SK-N-MC (cell line): ENCODE data around the gene DCST2.

Source experiments
- DNase-seq: peaks from one replicate; pipeline ENCODE4 v3.0.0-alpha.2; 2011; ENCODE audit warnings: low read depth, low spot score
- H3K27ac ChIP-seq: fragments of 200-600 bp; sonication (generic); 2 replicates; pipeline ENCODE4 v1.5.1; 2016; ENCODE audit warnings: mixed run types
- H3K36me3 ChIP-seq: fragments of 200-600 bp; sonication (generic); 2 replicates; pipeline ENCODE4 v1.6.1; 2017; ENCODE audit warnings: antibody characterized with exemption, low read length, mixed read lengths; ENCODE audit not compliant: insufficient read depth
- H3K4me3 ChIP-seq: fragments of 200-600 bp; sonication (generic); 2 replicates; pipeline ENCODE4 v1.5.1; 2016
- H3K9ac ChIP-seq: fragments of 200-600 bp; sonication (generic); 2 replicates; pipeline ENCODE4 v1.8.0; 2017; ENCODE audit warnings: mixed run types, mixed read lengths; ENCODE audit not compliant: insufficient read length
- H3K9me3 ChIP-seq: fragments of 200-600 bp; sonication (generic); 2 replicates; pipeline ENCODE4 v1.6.1; 2017; ENCODE audit warnings: low read depth, mild to moderate bottlenecking, antibody characterized with exemption, low read length, moderate library complexity, mixed read lengths
- EZH2 ChIP-seq: fragments of 200-600 bp; sonication (generic); IDR thresholded peaks from one replicate; pipeline ENCODE4 v1.6.1; 2017; ENCODE audit warnings: antibody characterized with exemption
- FOXP2 ChIP-seq: optimal IDR thresholded peaks from 2 replicates; pipeline ENCODE3; 2011; ENCODE audit warnings: mild to moderate bottlenecking, moderate library complexity; ENCODE audit not compliant: insufficient read depth; ENCODE audit errors: extremely low read length, control extremely low read depth
- POLR2AphosphoS5 ChIP-seq: IDR thresholded peaks from 2 replicates; pipeline ENCODE4 v1.6.1; 2012; ENCODE audit warnings: mild to moderate bottlenecking, low read depth, low read length, borderline replicate concordance

Gene DCST2

DNA sequence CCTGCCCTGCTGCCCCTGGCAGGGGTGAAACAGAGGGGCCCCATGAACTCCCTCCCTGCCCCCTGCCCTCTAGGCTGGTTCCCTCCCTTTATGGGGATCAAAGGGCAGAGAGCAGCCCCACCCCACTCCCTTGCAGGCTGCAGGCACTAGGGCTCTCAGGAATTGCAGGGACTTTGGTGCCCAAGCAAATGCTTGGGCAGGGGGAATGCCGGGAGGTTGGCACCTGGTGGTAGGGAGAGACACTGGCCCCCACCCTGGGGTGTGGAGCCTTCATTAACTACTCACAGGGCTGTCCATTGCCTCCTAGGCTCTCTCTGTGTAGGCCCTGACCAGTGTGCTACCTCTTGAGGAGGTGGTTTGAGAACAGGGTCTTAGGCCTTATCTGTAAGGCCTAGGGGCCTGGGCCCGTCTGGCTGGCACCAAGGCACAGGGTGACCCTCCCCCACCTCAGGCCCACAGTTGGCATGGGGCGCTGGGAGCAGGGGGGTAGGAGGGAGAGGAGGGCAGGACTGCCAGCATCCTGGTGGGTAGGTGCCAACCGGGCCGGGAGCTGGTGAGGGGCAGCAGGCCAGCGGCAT, 26.2 kb downstream of the DCST2 start:
- Histone ChIP-seq H3K36me3 (no peaks in the 10 kb centered on the region), H3K27ac (no peak overlapping the region), H3K9ac (no peak overlapping the region), H3K4me3 (no peak overlapping the region), H3K9me3 (no peaks in the 10 kb centered on the region)
- no peak for DNase-seq
- no peak for TF ChIP-seq POLR2AphosphoS5
- TF ChIP-seq FOXP2: no peak
- no peak for TF ChIP-seq EZH2

DNA sequence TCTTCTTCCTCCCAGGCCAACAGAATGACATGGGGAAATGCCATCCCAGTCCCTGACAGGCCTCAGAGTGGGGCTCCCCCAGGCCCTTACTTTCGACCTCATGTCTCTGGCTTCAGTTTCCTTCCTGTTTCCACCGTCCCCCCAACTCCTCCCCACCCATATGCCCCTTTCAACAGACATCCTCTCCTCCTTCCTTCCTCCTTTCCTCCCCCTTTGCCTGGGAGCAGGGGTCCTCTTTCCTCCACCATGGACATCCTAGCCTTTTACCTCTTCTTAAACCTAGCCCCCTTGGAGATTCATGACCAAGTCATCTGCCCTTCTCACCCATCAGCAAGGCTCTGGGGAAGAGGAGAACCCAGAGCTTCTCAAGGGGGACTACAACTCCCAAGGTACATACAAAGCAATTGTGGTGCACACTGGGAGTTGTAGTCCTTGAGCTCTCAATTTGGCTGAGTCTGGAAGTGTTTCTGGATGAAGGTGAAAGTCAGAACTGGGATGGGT, 26.9 kb downstream of the DCST2 start:
- Histone ChIP-seq H3K9ac (no peak overlapping the region), H3K36me3 (no peaks in the 10 kb centered on the region), H3K27ac (peak overlapping the region; percentile 96; the same call in 1 of the 2 replicates), H3K9me3 (no peaks in the 10 kb centered on the region), H3K4me3 (no peak overlapping the region)
- no peak for DNase-seq
- no peak for TF ChIP-seq EZH2
- no peak for TF ChIP-seq POLR2AphosphoS5
- no peak for TF ChIP-seq FOXP2

- Histone ChIP-seq H3K9ac (peak overlapping the region; percentile 87), H3K4me3 (peak overlapping the region; percentile 96), H3K27ac (peak overlapping the region; percentile 96), H3K9me3 (no peaks in the 10 kb centered on the region), H3K36me3 (no peaks in the 10 kb centered on the region)
- DNase-seq: no peak
- TF ChIP-seq EZH2 (no peak), FOXP2 (no peak), POLR2AphosphoS5 (no peak)
These were observed 28.2 kb downstream of the DCST2 start for GRCh38 chr1:155005076-155006011.

DNA sequence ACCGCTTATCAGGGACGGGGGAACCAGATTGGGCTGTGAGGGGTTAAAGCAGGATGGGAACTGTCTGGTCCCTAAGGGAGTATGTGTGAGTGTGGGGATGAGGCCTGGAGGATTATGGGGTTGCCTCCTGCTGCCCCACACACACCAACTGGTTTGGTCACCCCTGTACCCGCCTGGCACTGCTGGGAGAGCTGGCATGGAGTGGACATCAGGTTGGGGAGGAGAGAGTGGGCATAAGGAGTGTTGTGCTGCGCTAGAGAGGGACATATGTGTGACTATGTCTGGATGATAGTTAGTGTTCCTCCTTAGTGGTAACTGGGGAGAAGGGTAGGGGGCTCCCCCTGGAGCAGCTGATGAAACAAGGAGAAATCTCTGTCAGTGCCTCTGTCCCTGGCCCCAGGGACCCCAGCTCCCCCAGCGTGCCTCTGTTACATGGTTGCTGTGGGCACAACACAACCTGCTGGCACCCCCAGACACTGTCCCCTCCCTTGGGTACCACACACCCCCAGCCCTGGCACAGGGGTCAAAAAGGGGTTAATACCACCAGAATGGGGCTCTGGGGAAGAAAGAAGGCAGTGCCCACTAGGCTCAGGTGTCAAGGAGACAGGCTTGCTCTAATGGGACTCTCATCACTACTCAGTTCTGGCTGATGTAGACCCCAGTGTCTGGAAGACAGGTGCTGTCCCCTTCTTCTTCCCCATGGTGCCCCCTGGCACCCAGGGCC, 29.1 kb downstream of the DCST2 start:
- no peak for DNase-seq
- TF ChIP-seq FOXP2 (no peak), EZH2 (no peak), POLR2AphosphoS5 (no peak)
- Histone ChIP-seq H3K4me3 (peak overlapping the region; percentile 96), H3K9ac (peak overlapping the region; percentile 87), H3K36me3 (no peaks in the 10 kb centered on the region), H3K9me3 (no peaks in the 10 kb centered on the region), H3K27ac (peak overlapping the region; percentile 96)

DNA sequence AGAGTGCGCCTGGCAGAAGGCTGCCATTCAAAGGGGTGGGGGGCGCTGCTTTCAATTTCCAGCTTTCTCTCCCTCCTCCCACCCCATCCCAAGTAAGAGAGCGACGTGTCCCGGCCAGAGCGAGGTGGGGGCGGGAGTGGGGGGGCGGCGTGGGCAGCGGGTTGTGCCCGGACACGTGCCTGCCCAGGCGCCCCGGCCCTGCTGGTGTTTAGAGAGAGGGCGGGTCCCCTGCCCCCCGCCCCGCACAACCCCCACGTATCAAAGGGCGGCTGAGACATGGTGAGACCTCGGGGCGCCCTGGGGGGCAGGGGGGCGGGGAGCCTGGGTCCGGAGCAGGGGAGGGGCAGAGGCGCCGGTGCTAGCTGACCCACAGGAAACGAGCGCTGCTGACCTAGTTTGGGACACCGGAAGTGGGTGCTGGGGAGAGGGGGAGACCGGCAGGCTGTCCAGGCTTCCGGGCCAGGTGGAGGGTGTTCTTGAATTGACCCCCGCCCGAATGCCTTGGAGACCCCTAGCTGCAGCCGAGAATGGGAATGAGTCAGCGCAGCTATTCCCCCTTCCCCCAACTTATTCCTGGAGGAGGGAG, 29.7 kb downstream of the DCST2 start:
- no peaks in the 10 kb centered on the region for H3K36me3 ChIP-seq
- peak overlapping the region; percentile 96 for H3K27ac ChIP-seq
- H3K9me3 ChIP-seq: no peaks in the 10 kb centered on the region
- peak overlapping the region; percentile 96 for H3K4me3 ChIP-seq
- DNase-seq: no peak
- no peak for TF ChIP-seq EZH2
- TF ChIP-seq FOXP2: no peak
- TF ChIP-seq POLR2AphosphoS5: no peak
- peak overlapping the region; percentile 87 for H3K9ac ChIP-seq

DNA sequence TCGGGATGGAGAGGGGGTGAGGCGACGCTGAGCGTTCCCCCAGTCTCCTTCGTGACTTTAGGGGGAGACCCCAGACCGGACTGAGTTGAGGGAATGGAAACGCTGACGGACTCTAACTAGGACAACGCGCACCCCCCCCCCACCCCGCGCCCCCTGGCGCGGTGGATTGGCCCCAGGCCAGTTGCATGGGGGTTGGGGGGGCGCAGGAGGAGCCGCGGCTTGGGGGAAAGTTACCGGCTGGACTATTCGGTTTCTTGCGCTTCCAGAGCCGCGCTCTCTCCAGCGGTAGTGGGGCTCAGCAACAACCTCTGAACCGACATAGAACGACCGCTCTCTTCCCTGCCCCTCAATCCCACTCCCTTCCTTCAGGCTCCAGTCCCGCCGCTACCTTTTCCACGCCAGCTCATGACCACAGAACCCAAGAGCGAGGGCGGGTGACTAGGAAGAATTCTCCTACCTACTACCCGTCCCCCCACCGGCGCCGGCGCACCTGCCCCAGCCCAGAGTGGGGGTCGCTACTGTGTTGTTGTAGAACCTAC, 30.3 kb downstream of the DCST2 start:
- no peaks in the 10 kb centered on the region for H3K36me3 ChIP-seq
- H3K27ac ChIP-seq: peak overlapping the region; percentile 96
- peak overlapping the region; percentile 87 for H3K9ac ChIP-seq
- no peak for DNase-seq
- H3K9me3 ChIP-seq: no peaks in the 10 kb centered on the region
- no peak for TF ChIP-seq EZH2
- peak; percentile 46 for TF ChIP-seq POLR2AphosphoS5
- H3K4me3 ChIP-seq: peak overlapping the region; percentile 96

GRCh38 chr1:155002464-155003226, 30.9 kb downstream of the DCST2 start, which contains the start of gene ZBTB7B:
Gene ZBTB7B (plus strand): TSS chr1:155002802. CDS start chr1:155014661, 11,859 bp downstream.
- peak within 1 kb of the TSS; percentile 87 for H3K9ac ChIP-seq
- peak within 1 kb of the TSS; percentile 96 for H3K27ac ChIP-seq
- DNase-seq: no peak
- H3K4me3 ChIP-seq: peak within 1 kb of the TSS; percentile 96
- H3K9me3 ChIP-seq: no peaks in the 10 kb centered on the region
- TF ChIP-seq EZH2: no peak
- no peak for TF ChIP-seq FOXP2
- TF ChIP-seq POLR2AphosphoS5: no peak
- H3K36me3 ChIP-seq: no peaks in the 10 kb centered on the region
